LNCaP clone FGC (cell line): ENCODE measurements around the gene ANKS6.

ENCODE experiments used
- DNase-seq: peaks from one replicate; pipeline ENCODE4 v3.0.0-alpha.2; 2011; ENCODE audit warnings: low read depth
- H3K4me3 ChIP-seq: 2 replicates; pipeline ENCODE4 v1.5.1; 2011; ENCODE audit warnings: mild to moderate bottlenecking, low read depth, low read length, control low read depth
- CTCF ChIP-seq: IDR thresholded peaks from 2 replicates; pipeline ENCODE4 v1.5.1; 2012; ENCODE audit warnings: mild to moderate bottlenecking; ENCODE audit not compliant: control insufficient read depth, insufficient read depth; ENCODE audit errors: extremely low read depth

ANKS6 gene

GRCh38 chr9:98772364-98773155 lies 23.8 kb downstream of the ANKS6 start:
- no peak for DNase-seq
- no peak for TF ChIP-seq CTCF
- H3K4me3 ChIP-seq: no peak overlapping the region

- H3K4me3 ChIP-seq: no peak overlapping the region
- no peak for TF ChIP-seq CTCF
- DNase-seq: no peak
These were observed 25.0 kb downstream of the ANKS6 start for GRCh38 chr9:98771209-98771874.

GRCh38 chr9:98770717-98771116 lies 25.6 kb downstream of the ANKS6 start:
- no peak for DNase-seq

GRCh38 chr9:98768344-98768743 lies 28.0 kb downstream of the ANKS6 start:
- no peak overlapping the region for H3K4me3 ChIP-seq
- DNase-seq: no peak
- no peak for TF ChIP-seq CTCF

More at GRCh38 chr9:98770717-98771116, 25.6 kb downstream of the ANKS6 start:
- TF ChIP-seq CTCF: no peak
- H3K4me3 ChIP-seq: no peak overlapping the region

GRCh38 chr9:98767915-98768314 lies 28.4 kb downstream of the ANKS6 start:
- H3K4me3 ChIP-seq: no peak overlapping the region
- TF ChIP-seq CTCF: no peak
- DNase-seq: no peak

- no peak for TF ChIP-seq CTCF
- H3K4me3 ChIP-seq: no peak overlapping the region
- no peak for DNase-seq
These were observed 29.2 kb downstream of the ANKS6 start for GRCh38 chr9:98767196-98767595.
